Calu3 (cell line): ENCODE data around the gene EHBP1. TPM values are rescaled to one million over a fixed set of nuclear protein-coding genes. Genes with fewer than 3 reads are reported as not detected.
A peak's percentile ranks its signal among the peaks of the same experiment; 100 is the strongest.

ENCODE experiments used
- BruUV-seq: library from RNA; stranded (reverse); fragments of 400-500 nt; replicated peaks from 2 replicates; lab custom pipeline; 2021; lab: Mats Ljungman, UMichigan
- CTCF ChIA-PET: fragments of 300-600 bp; sonication (Branson Sonifier 250); formaldehyde crosslinking; loops from one replicate; lab custom pipeline; 2022; ENCODE audit warnings: antibody characterized with exemption; lab: Charles Lee
- DNase-seq: peaks from one replicate; pipeline ENCODE4 v3.0.0; 2022
- H3K27ac Mint-ChIP-seq: one replicate; pipeline ENCODE4 v1.8.0; 2022; ENCODE audit warnings: mixed read lengths; ENCODE audit not compliant: unreplicated experiment
- H3K27me3 Mint-ChIP-seq: one replicate; pipeline ENCODE4 v1.8.0; 2022; ENCODE audit warnings: mixed read lengths; ENCODE audit not compliant: unreplicated experiment
- H3K36me3 Mint-ChIP-seq: one replicate; pipeline ENCODE4 v1.8.0; 2022; ENCODE audit warnings: mild to moderate bottlenecking, moderate library complexity, mixed read lengths; ENCODE audit not compliant: insufficient read depth, unreplicated experiment
- H3K4me1 Mint-ChIP-seq: one replicate; pipeline ENCODE4 v1.8.0; 2022; ENCODE audit warnings: mild to moderate bottlenecking, low read depth, mixed read lengths; ENCODE audit not compliant: unreplicated experiment
- H3K4me3 Mint-ChIP-seq: one replicate; pipeline ENCODE4 v1.8.0; 2022; ENCODE audit warnings: mild to moderate bottlenecking, low read depth, moderate library complexity, mixed read lengths; ENCODE audit not compliant: unreplicated experiment
- H3K9me3 Mint-ChIP-seq: one replicate; pipeline ENCODE4 v1.8.0; 2022; ENCODE audit warnings: low read depth, mixed read lengths; ENCODE audit not compliant: unreplicated experiment
- intact Hi-C: fragments of 100-400 bp; cut with micrococcal nuclease; formaldehyde crosslinking; loops from one replicate; pipeline ENCODE4 v1.10.0; 2022; ENCODE audit not compliant: unreplicated experiment
- total RNA-seq: library from RNA; stranded (reverse); gene quantifications from 2 replicates; pipeline ENCODE4 v1.2.3, GENCODE V29; 2022
- TF ChIP-seq, protein P1 (sequence below): fragments of 200-600 bp; IDR thresholded peaks from one replicate; pipeline ENCODE4 v1.8.0; 2022; ENCODE audit warnings: antibody characterized with exemption; ENCODE audit not compliant: unreplicated experiment

EHBP1 gene
- total RNA-seq, 1 experiment from 2014 or later: 82.9 TPM

DNA sequence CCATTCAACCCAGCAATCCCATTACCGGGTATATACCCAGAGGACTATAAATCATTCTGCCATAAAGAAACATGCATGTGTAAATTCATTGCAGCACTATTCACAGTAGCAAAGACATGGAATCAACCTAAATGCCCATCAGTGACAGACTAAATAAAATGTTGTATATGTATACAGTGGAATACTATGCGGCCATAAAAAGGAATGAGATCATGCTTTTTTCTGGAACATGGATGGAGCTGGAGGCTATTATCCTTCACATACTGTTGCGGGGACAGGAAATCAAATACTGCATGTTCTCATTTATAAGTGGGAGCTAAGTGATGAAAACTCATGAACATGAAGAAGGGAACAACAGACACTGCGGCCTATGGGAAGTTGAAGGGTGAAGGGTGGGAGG is 65.1 kb downstream of the EHBP1 start:
- intact Hi-C loops: loop anchor here (5.0 to 10.0 kb wide), 2 partner anchors 118 to 856 kb away; no protein-coding TSS in a partner anchor
- Mint-ChIP-seq H3K27me3 (no peaks in the 10 kb centered on the region), H3K9me3 (no peaks in the 10 kb centered on the region), H3K27ac (no peak overlapping the region), H3K4me3 (no peak overlapping the region), H3K36me3 (peaks cover 16% of the 10 kb centered on the region), H3K4me1 (peaks cover 41% of the 10 kb centered on the region)
- TF ChIP-seq, protein P1, sequence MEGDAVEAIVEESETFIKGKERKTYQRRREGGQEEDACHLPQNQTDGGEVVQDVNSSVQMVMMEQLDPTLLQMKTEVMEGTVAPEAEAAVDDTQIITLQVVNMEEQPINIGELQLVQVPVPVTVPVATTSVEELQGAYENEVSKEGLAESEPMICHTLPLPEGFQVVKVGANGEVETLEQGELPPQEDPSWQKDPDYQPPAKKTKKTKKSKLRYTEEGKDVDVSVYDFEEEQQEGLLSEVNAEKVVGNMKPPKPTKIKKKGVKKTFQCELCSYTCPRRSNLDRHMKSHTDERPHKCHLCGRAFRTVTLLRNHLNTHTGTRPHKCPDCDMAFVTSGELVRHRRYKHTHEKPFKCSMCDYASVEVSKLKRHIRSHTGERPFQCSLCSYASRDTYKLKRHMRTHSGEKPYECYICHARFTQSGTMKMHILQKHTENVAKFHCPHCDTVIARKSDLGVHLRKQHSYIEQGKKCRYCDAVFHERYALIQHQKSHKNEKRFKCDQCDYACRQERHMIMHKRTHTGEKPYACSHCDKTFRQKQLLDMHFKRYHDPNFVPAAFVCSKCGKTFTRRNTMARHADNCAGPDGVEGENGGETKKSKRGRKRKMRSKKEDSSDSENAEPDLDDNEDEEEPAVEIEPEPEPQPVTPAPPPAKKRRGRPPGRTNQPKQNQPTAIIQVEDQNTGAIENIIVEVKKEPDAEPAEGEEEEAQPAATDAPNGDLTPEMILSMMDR: no peak
- CTCF ChIA-PET: no interaction called here
- DNase-seq: no peak
- no TSS peak for BruUV-seq

DNA sequence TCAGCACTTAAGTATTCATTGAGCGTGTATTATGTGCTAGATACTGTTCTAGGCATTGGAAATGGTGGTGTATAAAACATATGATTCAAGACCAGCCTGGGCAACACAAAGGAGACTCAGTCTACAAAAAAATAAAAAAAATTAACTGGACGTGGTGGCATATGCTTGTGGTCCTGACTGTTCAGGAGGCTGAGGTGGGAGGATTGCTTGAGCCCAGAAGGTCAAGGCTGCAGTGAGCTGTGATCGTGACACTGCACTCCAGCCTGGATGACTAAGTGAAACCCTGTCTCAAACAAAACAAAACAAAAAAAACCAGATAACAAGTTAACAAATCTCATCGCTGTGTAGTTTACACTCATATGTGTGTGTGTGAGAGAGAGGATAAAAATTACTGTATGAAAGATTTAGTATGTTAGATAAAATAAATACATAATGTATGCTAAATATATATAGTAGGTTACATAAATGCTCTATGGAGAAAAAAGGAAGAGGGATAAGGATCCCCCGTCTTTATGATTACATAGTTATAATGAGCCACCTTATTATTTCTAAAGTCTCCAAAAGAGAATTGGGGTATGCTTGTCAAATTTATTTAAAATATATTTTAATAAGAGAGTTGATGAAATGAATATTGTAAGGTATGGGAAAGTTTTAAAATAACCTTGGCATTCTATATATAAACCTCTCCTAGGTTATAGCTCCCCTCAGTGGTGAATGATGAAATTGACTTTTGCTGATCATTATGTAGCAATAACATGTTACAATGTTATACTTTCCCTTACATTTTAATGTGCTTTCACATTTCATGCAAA is 69.2 kb downstream of the EHBP1 start:
- Mint-ChIP-seq H3K27ac (peak overlapping the region; percentile 65), H3K4me1 (peaks cover 20% of the 10 kb centered on the region), H3K27me3 (no peaks in the 10 kb centered on the region), H3K9me3 (no peaks in the 10 kb centered on the region), H3K4me3 (no peak overlapping the region), H3K36me3 (no peaks in the 10 kb centered on the region)
- TF ChIP-seq, protein P1: peak; percentile 58
- intact Hi-C loops: loop anchor here (1.0 to 10.0 kb wide), 4 partner anchors 122 to 860 kb away; no protein-coding TSS in a partner anchor
- peak; percentile 45 for DNase-seq
- CTCF ChIA-PET: interaction anchor here (0.7 to 3.0 kb wide), 3 partner anchors 248 to 356 kb away, joined by 3 to 32 read pairs (median 3); no protein-coding TSS in a partner anchor
- BruUV-seq: no TSS peak

DNA sequence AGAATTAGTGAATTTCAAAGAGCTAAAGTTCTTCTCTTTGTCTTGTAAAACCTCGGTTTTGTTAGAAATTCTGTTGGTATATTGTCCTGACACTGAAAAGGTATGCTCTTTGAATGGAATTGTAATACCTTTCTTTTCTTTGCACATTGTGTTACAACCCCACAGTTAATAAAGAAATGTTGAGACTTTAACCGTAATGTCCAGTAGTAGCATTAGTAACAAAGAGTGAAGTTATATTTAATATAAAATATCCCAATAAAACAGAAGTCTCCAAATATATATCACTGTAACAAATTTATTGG is 69.8 kb downstream of the EHBP1 start:
- no peaks in the 10 kb centered on the region for H3K9me3 Mint-ChIP-seq
- no peak overlapping the region for H3K27ac Mint-ChIP-seq
- peaks cover 20% of the 10 kb centered on the region for H3K4me1 Mint-ChIP-seq
- CTCF ChIA-PET: interaction anchor here (0.7 to 3.0 kb wide), 2 partner anchors 249 to 318 kb away, joined by 3 to 32 read pairs; no protein-coding TSS in a partner anchor
- TF ChIP-seq, protein P1: peak; percentile 5
- H3K36me3 Mint-ChIP-seq: no peaks in the 10 kb centered on the region
- DNase-seq: no peak
- no TSS peak for BruUV-seq
- H3K4me3 Mint-ChIP-seq: no peak overlapping the region
- intact Hi-C loops: loop anchor here (1.0 to 10.0 kb wide), 3 partner anchors 197 to 861 kb away; no protein-coding TSS in a partner anchor
- no peaks in the 10 kb centered on the region for H3K27me3 Mint-ChIP-seq

DNA sequence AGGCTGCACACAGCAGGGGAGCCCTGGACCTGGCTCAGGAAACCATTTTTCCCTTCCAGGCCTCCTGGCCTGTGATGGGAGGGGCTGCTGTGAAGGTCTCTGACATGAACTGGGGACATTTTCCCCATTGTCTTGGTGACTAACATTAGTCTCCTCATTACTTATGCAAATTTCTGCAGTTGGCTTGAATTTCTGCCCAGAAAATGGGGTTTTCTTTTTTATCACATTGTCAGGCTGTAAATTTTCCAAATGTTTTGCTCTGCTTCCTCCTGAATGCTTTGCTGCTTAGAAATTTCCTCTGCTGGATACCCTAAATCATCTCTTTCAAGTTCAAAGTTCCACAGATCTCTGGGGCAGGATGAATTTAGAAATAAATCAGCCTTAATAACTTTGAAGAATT is 78.2 kb downstream of the EHBP1 start:
- BruUV-seq: no TSS peak
- intact Hi-C loops: no loop called here
- Mint-ChIP-seq H3K4me3 (no peak overlapping the region), H3K36me3 (no peaks in the 10 kb centered on the region), H3K9me3 (no peaks in the 10 kb centered on the region), H3K27ac (no peak overlapping the region), H3K4me1 (peaks cover 28% of the 10 kb centered on the region), H3K27me3 (no peaks in the 10 kb centered on the region)
- TF ChIP-seq, protein P1: no peak
- DNase-seq: no peak
- CTCF ChIA-PET: no interaction called here
